Astrocyte (in vitro differentiated cells and primary cell): ENCODE data around the gene FLII. TPM values are rescaled to one million over a fixed set of nuclear protein-coding genes. Genes with fewer than 3 reads are reported as not detected.

Experiments
- DNase-seq: peaks from one replicate; pipeline ENCODE4 v3.0.0-alpha.2; 2010; ENCODE audit warnings: low read depth
- FAIRE-seq: peaks from 2 replicates; lab custom pipeline; 2011; peaks lifted over from hg19 to GRCh38; lab: Jason Lieb, UNC
- H2AFZ ChIP-seq: 2 replicates; pipeline ENCODE4 v1.6.0; 2012; ENCODE audit warnings: low read depth, low read length, inconsistent platforms
- H3K27ac ChIP-seq: 2 replicates; pipeline ENCODE4 v1.5.1; 2011; ENCODE audit warnings: low read depth, low read length, inconsistent platforms
- H3K27me3 ChIP-seq: 2 replicates; pipeline ENCODE4 v1.6.0; 2011; ENCODE audit warnings: low read length, inconsistent platforms; ENCODE audit not compliant: insufficient read depth
- H3K36me3 ChIP-seq: 2 replicates; pipeline ENCODE4 v1.5.1; 2011; ENCODE audit warnings: low read length, inconsistent platforms; ENCODE audit not compliant: insufficient read depth
- H3K4me1 ChIP-seq: 2 replicates; pipeline ENCODE4 v1.5.1; 2011; ENCODE audit warnings: low read length, inconsistent platforms; ENCODE audit not compliant: insufficient read depth
- H3K4me2 ChIP-seq: 2 replicates; pipeline ENCODE4 v1.6.0; 2012; ENCODE audit warnings: low read length, inconsistent platforms
- H3K4me3 ChIP-seq: 2 replicates; pipeline ENCODE4 v1.5.1; 2011; ENCODE audit warnings: low read depth, mild to moderate bottlenecking, low read length, inconsistent platforms; ENCODE audit not compliant: insufficient read depth
- H3K79me2 ChIP-seq: 2 replicates; pipeline ENCODE4 v1.6.0; 2012; ENCODE audit warnings: mild to moderate bottlenecking, low read length, inconsistent platforms; ENCODE audit not compliant: insufficient read depth
- H3K9ac ChIP-seq: 2 replicates; pipeline ENCODE4 v1.6.0; 2012; ENCODE audit warnings: mild to moderate bottlenecking, low read length, inconsistent platforms
- H3K9me3 ChIP-seq: 2 replicates; pipeline ENCODE4 v1.5.1; 2012; ENCODE audit warnings: low read depth, mild to moderate bottlenecking, low read length, inconsistent platforms; ENCODE audit not compliant: insufficient read depth
- H4K20me1 ChIP-seq: 2 replicates; pipeline ENCODE4 v1.6.0; 2012; ENCODE audit warnings: low read length, inconsistent platforms; ENCODE audit not compliant: insufficient read depth
- H3K27ac Mint-ChIP-seq: one replicate; pipeline ENCODE4 v1.8.0; 2021; ENCODE audit warnings: mild to moderate bottlenecking, mixed read lengths; ENCODE audit not compliant: unreplicated experiment
- H3K27me3 Mint-ChIP-seq: one replicate; pipeline ENCODE4 v1.8.0; 2021; ENCODE audit warnings: low read depth, mixed read lengths; ENCODE audit not compliant: unreplicated experiment
- H3K36me3 Mint-ChIP-seq: one replicate; pipeline ENCODE4 v1.8.0; 2021; ENCODE audit warnings: low read depth, mixed read lengths; ENCODE audit not compliant: unreplicated experiment
- H3K4me1 Mint-ChIP-seq: one replicate; pipeline ENCODE4 v1.8.0; 2021; ENCODE audit warnings: low read depth, mixed read lengths; ENCODE audit not compliant: unreplicated experiment
- H3K4me3 Mint-ChIP-seq: one replicate; pipeline ENCODE4 v1.8.0; 2021; ENCODE audit warnings: mild to moderate bottlenecking, moderate library complexity, mixed read lengths; ENCODE audit not compliant: unreplicated experiment
- H3K9me3 Mint-ChIP-seq: one replicate; pipeline ENCODE4 v1.8.0; 2021; ENCODE audit warnings: mild to moderate bottlenecking, mixed read lengths; ENCODE audit not compliant: unreplicated experiment
- CTCF ChIP-seq: IDR thresholded peaks from 2 replicates; pipeline ENCODE4 v1.5.1; 2011; ENCODE audit warnings: low read depth, mild to moderate bottlenecking, inconsistent platforms, low read length, moderate library complexity; ENCODE audit not compliant: insufficient read depth
- EZH2 ChIP-seq: IDR thresholded peaks from 2 replicates; pipeline ENCODE4 v1.6.1; 2012; ENCODE audit warnings: mild to moderate bottlenecking, low read length, inconsistent platforms; ENCODE audit not compliant: insufficient read depth
- total RNA-seq: library from RNA; stranded (reverse); gene quantifications from 2 replicates; pipeline ENCODE4 v1.2.1, GENCODE V29; 2021

The FLII gene
- total RNA-seq, 1 donor from 2014 or later = 257 TPM

- Histone ChIP-seq H4K20me1 (peaks cover 12% of the 10 kb centered on the region), H3K9ac (no peak overlapping the region), H3K27me3 (no peaks in the 10 kb centered on the region), H3K4me2 (no peak overlapping the region), H3K36me3 (peaks cover 4% of the 10 kb centered on the region), H3K79me2 (peaks cover 20% of the 10 kb centered on the region), H3K4me3 (no peak overlapping the region), H3K27ac (no peak overlapping the region), H2AFZ (no peak overlapping the region), H3K9me3 (no peaks in the 10 kb centered on the region), H3K4me1 (peaks cover 20% of the 10 kb centered on the region)
- peaks cover 15% of the 10 kb centered on the region for H3K4me1 Mint-ChIP-seq
- no peaks in the 10 kb centered on the region for H3K27me3 Mint-ChIP-seq
- TF ChIP-seq EZH2 (no peak), CTCF (no peak)
- H3K9me3 Mint-ChIP-seq = no peaks in the 10 kb centered on the region
- no peak for DNase-seq
- no peak overlapping the region for H3K27ac Mint-ChIP-seq
- no peak overlapping the region for H3K4me3 Mint-ChIP-seq
- H3K36me3 Mint-ChIP-seq = peaks cover 8% of the 10 kb centered on the region
- FAIRE-seq = no peak
Measured at GRCh38 chr17:18263885-18264682, 5.5 kb upstream of the FLII start.

GRCh38 chr17:18262641-18263040 lies 4.1 kb upstream of the FLII start:
- H3K9me3 Mint-ChIP-seq = no peaks in the 10 kb centered on the region
- Histone ChIP-seq H2AFZ (no peak overlapping the region), H3K27me3 (no peaks in the 10 kb centered on the region), H3K9ac (no peak overlapping the region), H3K79me2 (peaks cover 31% of the 10 kb centered on the region), H3K9me3 (no peaks in the 10 kb centered on the region), H3K4me3 (no peak overlapping the region), H3K36me3 (peaks cover 4% of the 10 kb centered on the region), H3K27ac (no peak overlapping the region), H3K4me1 (peaks cover 18% of the 10 kb centered on the region), H3K4me2 (no peak overlapping the region), H4K20me1 (peaks cover 12% of the 10 kb centered on the region)
- no peak overlapping the region for H3K27ac Mint-ChIP-seq
- H3K4me3 Mint-ChIP-seq = no peak overlapping the region
- H3K4me1 Mint-ChIP-seq = peaks cover 13% of the 10 kb centered on the region
- no peak for TF ChIP-seq EZH2
- TF ChIP-seq CTCF = no peak
- DNase-seq (no peak), FAIRE-seq (no peak)
- peaks cover 8% of the 10 kb centered on the region for H3K36me3 Mint-ChIP-seq
- H3K27me3 Mint-ChIP-seq = no peaks in the 10 kb centered on the region

- no peak overlapping the region for H3K27ac ChIP-seq
- H2AFZ ChIP-seq = no peak overlapping the region
- no peak overlapping the region for H3K9ac ChIP-seq
- DNase-seq = no peak
- no peaks in the 10 kb centered on the region for H3K27me3 ChIP-seq
- Mint-ChIP-seq H3K4me1 (peaks cover 16% of the 10 kb centered on the region), H3K4me3 (peak overlapping the region; percentile 72), H3K27me3 (no peaks in the 10 kb centered on the region), H3K27ac (peak overlapping the region; percentile 69), H3K36me3 (peaks cover 8% of the 10 kb centered on the region), H3K9me3 (no peaks in the 10 kb centered on the region)
- peaks cover 4% of the 10 kb centered on the region for H3K36me3 ChIP-seq
- H3K9me3 ChIP-seq = no peaks in the 10 kb centered on the region
- peaks cover 18% of the 10 kb centered on the region for H4K20me1 ChIP-seq
- no peak overlapping the region for H3K4me3 ChIP-seq
- TF ChIP-seq EZH2 (no peak), CTCF (no peak)
- H3K79me2 ChIP-seq = peaks cover 37% of the 10 kb centered on the region
- peaks cover 21% of the 10 kb centered on the region for H3K4me1 ChIP-seq
- no peak for FAIRE-seq
- no peak overlapping the region for H3K4me2 ChIP-seq
Measured at GRCh38 chr17:18262111-18262510, 3.6 kb upstream of the FLII start.
